ENCODE data around the gene TMEM178B.
"Not testable (repeated sequence)": the region's sequence is repeated elsewhere in the genome, so short reads cannot be mapped to it uniquely, and the experiment has no call there.

DNA sequence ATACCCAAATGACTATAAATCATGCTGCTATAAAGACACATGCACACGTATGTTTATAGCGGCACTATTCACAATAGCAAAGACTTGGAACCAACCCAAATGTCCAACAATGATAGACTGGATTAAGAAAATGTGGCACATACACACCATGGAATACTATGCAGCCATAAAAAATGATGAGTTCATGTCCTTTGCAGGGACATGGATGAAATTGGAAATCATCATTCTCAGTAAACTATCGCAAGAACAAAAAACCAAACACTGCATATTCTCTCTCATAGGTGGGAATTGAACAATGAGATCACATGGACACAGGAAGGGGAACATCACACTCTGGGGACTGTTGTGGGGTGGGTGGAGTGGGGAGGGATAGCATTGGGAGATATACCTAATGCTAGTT, 35.8 kb upstream of the TMEM178B start:
- not testable (repeated sequence) for TF ChIP-seq CTCF, POLR2AphosphoS5, POLR2A (IDR thresholded peaks at IDR 0.05)

Measured in sigmoid colon (tissue), 4 donors.